HepG2 (cell line): ENCODE results near the gene SLC22A7. TPM values are rescaled to one million over a fixed set of nuclear protein-coding genes. Genes with fewer than 3 reads are reported as not detected.

ENCODE experiments used
- ATAC-seq: fragments of 200-7000 bp; cut with Tn5 transposase; 3 replicates; pipeline ENCODE4 v1.9.1; 2020; ENCODE audit warnings: mild to moderate bottlenecking, moderate library complexity
- BruUV-seq: library from RNA; stranded (reverse); fragments of 400-500 nt; replicated peaks from 2 replicates; lab custom pipeline; 2021; lab: Mats Ljungman, UMichigan
- CTCF ChIA-PET: fragments of 300-600 bp; formaldehyde crosslinking; extraction: SDS; loops from one replicate; lab custom pipeline; 2021; ENCODE audit warnings: low total read pairs, inconsistent platforms, low intra/inter-chr PET ratio; lab: Yijun Ruan, JAX
- POLR2A ChIA-PET: fragments of 350-600 bp; sonication (Branson Sonifier 250); formaldehyde crosslinking; loops from one replicate; lab custom pipeline; 2020; ENCODE audit warnings: antibody characterized with exemption, inconsistent platforms; lab: Yijun Ruan, JAX
- DNase-seq: peaks from one replicate; pipeline ENCODE4 v3.0.0-alpha.2; 2015; ENCODE audit warnings: low spot score
- FAIRE-seq: peaks from 3 replicates; lab custom pipeline; 2011; peaks lifted over from hg19 to GRCh38; lab: Jason Lieb, UNC
- H2AFZ ChIP-seq: one replicate; pipeline ENCODE4 v1.6.1; 2011; ENCODE audit warnings: low read length, inconsistent platforms
- H3K27ac ChIP-seq: fragments of 300-600 bp; 3 replicates; pipeline ENCODE4 v1.8.0; 2011; ENCODE audit warnings: mixed run types, mild to moderate bottlenecking, mixed read lengths, low read length, inconsistent platforms; ENCODE audit not compliant: insufficient read depth; ENCODE audit errors: extremely low read length
- H3K27me3 ChIP-seq, 2 experiments: fragments of 200-600 bp in 1 of 2; 2 replicates in 1 of 2; 3 replicates in 1 of 2; pipeline versions ENCODE4 v1.6.0 to v1.8.0; 2011; ENCODE audit warnings: low read length in 2 of 2, mild to moderate bottlenecking in 2 of 2, moderate library complexity in 2 of 2, inconsistent platforms in 1 of 2; ENCODE audit not compliant: insufficient read depth in 2 of 2, control insufficient read depth in 1 of 2
- H3K36me3 ChIP-seq, 2 experiments: fragments of 200-600 bp in 1 of 2; replicated peaks in 1 of 2; 2 replicates in 1 of 2; 3 replicates in 1 of 2; pipeline versions ENCODE4 v1.5.1 to v1.8.0; 2011; ENCODE audit warnings: low read length in 2 of 2, inconsistent platforms in 1 of 2; ENCODE audit not compliant: insufficient read depth in 2 of 2, control insufficient read depth in 1 of 2
- H3K4me1 ChIP-seq: 2 replicates; pipeline ENCODE4 v1.5.1; 2012; ENCODE audit warnings: low read length, inconsistent platforms; ENCODE audit not compliant: insufficient read depth
- H3K4me2 ChIP-seq: 2 replicates; pipeline ENCODE4 v1.6.0; 2011; ENCODE audit warnings: low read depth, low read length, inconsistent platforms
- H3K4me3 ChIP-seq, 3 experiments: fragments of 200-600 bp in 1 of 3; sonication (generic), shearing (Covaris generic) in 1 of 3; replicated peaks in 1 of 3; 2 replicates each; pipeline ENCODE4 v1.5.1; 2011 to 2016; ENCODE audit warnings: low read length in 3 of 3, inconsistent platforms in 2 of 3, low read depth in 2 of 3, mild to moderate bottlenecking in 2 of 3, control low read depth in 1 of 3, mixed read lengths in 1 of 3; ENCODE audit not compliant: insufficient read depth in 1 of 3
- H3K79me2 ChIP-seq: one replicate; pipeline ENCODE4 v1.6.1; 2011; ENCODE audit warnings: low read length, inconsistent platforms; ENCODE audit not compliant: insufficient read depth
- H3K9ac ChIP-seq: 2 replicates; pipeline ENCODE4 v1.6.0; 2011; ENCODE audit warnings: mild to moderate bottlenecking, low read depth, low read length, inconsistent platforms; ENCODE audit not compliant: insufficient read depth
- H3K9me3 ChIP-seq: 2 replicates; pipeline ENCODE4 v1.5.1; 2012; ENCODE audit warnings: mild to moderate bottlenecking, low read length
- H4K20me1 ChIP-seq: 2 replicates; pipeline ENCODE4 v1.6.0; 2011; ENCODE audit warnings: inconsistent platforms, mild to moderate bottlenecking, low read length, moderate library complexity; ENCODE audit not compliant: insufficient read depth
- ARNT2 ChIP-seq: sonication (generic); formaldehyde crosslinking; IDR thresholded peaks from 2 replicates; pipeline ENCODE4 v1.8.0; 2022; ENCODE audit warnings: mild to moderate bottlenecking, low read depth, missing genetic modification reagents, moderate library complexity
- ATF7 ChIP-seq, 2 experiments: fragments of 450-650 bp in 1 of 2; sonication (generic) in 1 of 2; formaldehyde crosslinking in 1 of 2; IDR thresholded peaks; 2 replicates each; pipeline versions ENCODE4 v1.4.0 to v1.6.1; 2016 to 2020; ENCODE audit warnings: antibody characterized with exemption in 1 of 2, mild to moderate bottlenecking in 1 of 2, missing genetic modification reagents in 1 of 2
- REXO4 ChIP-seq: sonication (generic); formaldehyde crosslinking; IDR thresholded peaks from 2 replicates; pipeline ENCODE4 v1.8.0; 2022; ENCODE audit warnings: missing genetic modification reagents, mild to moderate bottlenecking, borderline replicate concordance
- WGBS: methylation state at CpG from one replicate; pipeline ENCODE4 v1.1.6; 2017; ENCODE audit warnings: low lambda C conversion rate; 5-methylcytosine and 5-hydroxymethylcytosine counted together
- in situ Hi-C: cut with HindIII; loops from 2 replicates; pipeline ENCODE4 v1.10.0; 2017; ENCODE audit warnings: low pct_unique_long_range_greater_than_20kb; ENCODE audit not compliant: extremely low pct_ligation_motif_present
- intact Hi-C: fragments of 100-400 bp; cut with micrococcal nuclease; formaldehyde crosslinking; loops from one replicate; pipeline ENCODE4 v1.10.0; 2022; ENCODE audit not compliant: unreplicated experiment
- polyA plus RNA-seq, 8 experiments: library from polyadenylated mRNA; depleted of rRNA in 3 of 8; stranded (reverse) in 7 of 8; unstranded in 1 of 8; fragments of >200 nt; fragmentation: Illumina TruSeq in 4 of 8; extraction: Trizol in 4 of 8; gene quantifications; 2 replicates each; pipeline versions ENCODE4 v1.2.1 to v1.2.3, GENCODE V29; 2011 to 2016; ENCODE audit warnings: low read depth in 4 of 8, missing spikeins in 1 of 8, mixed read lengths in 1 of 8; ENCODE audit not compliant: insufficient read depth in 1 of 8
- total RNA-seq, 5 experiments: library from RNA; depleted of rRNA; stranded (reverse); fragments of >200 nt; fragmentation: Illumina TruSeq; extraction: Trizol; gene quantifications; 2 replicates each; pipeline ENCODE4 v1.2.3, GENCODE V29; 2016; ENCODE audit warnings: low read depth in 1 of 5
- TF ChIP-seq, protein P1 (sequence below): fragments of 450-650 bp; IDR thresholded peaks from 2 replicates; pipeline ENCODE4 v1.6.1; 2017; ENCODE audit warnings: mild to moderate bottlenecking

The SLC22A7 gene
- total and polyA plus RNA-seq, 2 of the 13 experiments (the other 11 are each of a cell fraction or from before 2014, with no cell fraction given): 5.3 to 22.6 TPM

DNA sequence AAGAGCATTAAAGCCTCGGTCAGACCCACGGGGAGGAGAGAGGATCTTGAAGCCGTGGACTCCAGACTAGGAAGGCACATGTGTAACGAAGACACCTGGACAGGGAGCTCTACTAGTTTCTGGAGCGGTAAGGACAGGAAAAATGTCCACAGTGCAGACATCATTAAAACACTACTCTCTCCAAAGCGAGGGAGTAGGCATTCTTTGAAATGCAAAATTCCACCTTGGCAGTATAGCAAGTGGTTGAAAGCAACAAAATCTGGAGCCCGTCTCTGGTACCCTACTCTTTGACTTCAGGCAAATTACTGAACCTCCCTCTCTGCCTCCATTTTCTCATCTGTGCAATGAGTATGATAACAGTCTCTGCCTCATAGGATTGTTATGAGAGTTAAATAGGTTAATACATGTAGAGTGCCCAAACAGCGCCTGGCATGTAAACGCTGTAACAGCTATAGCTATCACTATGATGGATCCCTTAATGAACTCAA, 11.0 kb downstream of the SLC22A7 start (continued):
- TF ChIP-seq ARNT2 (CRISPR knock-in tag) (no peak), REXO4 (CRISPR knock-in tag) (no peak)

- Histone ChIP-seq H4K20me1 (no peaks in the 10 kb centered on the region), H3K9ac (no peak overlapping the region), H3K27ac (no peak overlapping the region), H3K79me2 (no peaks in the 10 kb centered on the region), H3K27me3 (no peaks in the 10 kb centered on the region), H3K36me3 (no peaks in the 10 kb centered on the region), H3K4me3 (no peak overlapping the region), H3K9me3 (no peaks in the 10 kb centered on the region), H3K4me1 (peaks cover 57% of the 10 kb centered on the region), H2AFZ (no peak overlapping the region), H3K4me2 (no peak overlapping the region)
- CTCF ChIA-PET: no interaction called here
- intact Hi-C loops (no loop called here), in situ Hi-C loops (no loop called here)
- ATAC-seq: no peak
- WGBS: 96% methylated on average over 2 of the region's 2 CpGs
- no peak for FAIRE-seq
- POLR2A ChIA-PET: no interaction called here
- no TSS peak for BruUV-seq
- TF ChIP-seq, protein P1, sequence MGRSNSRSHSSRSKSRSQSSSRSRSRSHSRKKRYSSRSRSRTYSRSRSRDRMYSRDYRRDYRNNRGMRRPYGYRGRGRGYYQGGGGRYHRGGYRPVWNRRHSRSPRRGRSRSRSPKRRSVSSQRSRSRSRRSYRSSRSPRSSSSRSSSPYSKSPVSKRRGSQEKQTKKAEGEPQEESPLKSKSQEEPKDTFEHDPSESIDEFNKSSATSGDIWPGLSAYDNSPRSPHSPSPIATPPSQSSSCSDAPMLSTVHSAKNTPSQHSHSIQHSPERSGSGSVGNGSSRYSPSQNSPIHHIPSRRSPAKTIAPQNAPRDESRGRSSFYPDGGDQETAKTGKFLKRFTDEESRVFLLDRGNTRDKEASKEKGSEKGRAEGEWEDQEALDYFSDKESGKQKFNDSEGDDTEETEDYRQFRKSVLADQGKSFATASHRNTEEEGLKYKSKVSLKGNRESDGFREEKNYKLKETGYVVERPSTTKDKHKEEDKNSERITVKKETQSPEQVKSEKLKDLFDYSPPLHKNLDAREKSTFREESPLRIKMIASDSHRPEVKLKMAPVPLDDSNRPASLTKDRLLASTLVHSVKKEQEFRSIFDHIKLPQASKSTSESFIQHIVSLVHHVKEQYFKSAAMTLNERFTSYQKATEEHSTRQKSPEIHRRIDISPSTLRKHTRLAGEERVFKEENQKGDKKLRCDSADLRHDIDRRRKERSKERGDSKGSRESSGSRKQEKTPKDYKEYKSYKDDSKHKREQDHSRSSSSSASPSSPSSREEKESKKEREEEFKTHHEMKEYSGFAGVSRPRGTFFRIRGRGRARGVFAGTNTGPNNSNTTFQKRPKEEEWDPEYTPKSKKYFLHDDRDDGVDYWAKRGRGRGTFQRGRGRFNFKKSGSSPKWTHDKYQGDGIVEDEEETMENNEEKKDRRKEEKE: no peak
- TF ChIP-seq ATF7 (IDR thresholded peaks at IDR 0.05) (0 out of 2 replicates have a peak, but pooled peaks have one; percentile 33), ATF7 (CRISPR knock-in tag; IDR thresholded peaks at IDR 0.05) (no peak)
- no peak for DNase-seq
These were observed 12.1 kb downstream of the SLC22A7 start for GRCh38 chr6:43310134-43310533.
